HG02885 (cell line): ENCODE data around the gene PDIK1L.

ENCODE experiments used
- ATAC-seq: cut with Tn5 transposase; IDR thresholded peaks from one replicate; pipeline ENCODE4 v1.9.1; 2021; ENCODE audit warnings: mild to moderate bottlenecking; ENCODE audit not compliant: unreplicated experiment, poor library complexity

PDIK1L gene

DNA sequence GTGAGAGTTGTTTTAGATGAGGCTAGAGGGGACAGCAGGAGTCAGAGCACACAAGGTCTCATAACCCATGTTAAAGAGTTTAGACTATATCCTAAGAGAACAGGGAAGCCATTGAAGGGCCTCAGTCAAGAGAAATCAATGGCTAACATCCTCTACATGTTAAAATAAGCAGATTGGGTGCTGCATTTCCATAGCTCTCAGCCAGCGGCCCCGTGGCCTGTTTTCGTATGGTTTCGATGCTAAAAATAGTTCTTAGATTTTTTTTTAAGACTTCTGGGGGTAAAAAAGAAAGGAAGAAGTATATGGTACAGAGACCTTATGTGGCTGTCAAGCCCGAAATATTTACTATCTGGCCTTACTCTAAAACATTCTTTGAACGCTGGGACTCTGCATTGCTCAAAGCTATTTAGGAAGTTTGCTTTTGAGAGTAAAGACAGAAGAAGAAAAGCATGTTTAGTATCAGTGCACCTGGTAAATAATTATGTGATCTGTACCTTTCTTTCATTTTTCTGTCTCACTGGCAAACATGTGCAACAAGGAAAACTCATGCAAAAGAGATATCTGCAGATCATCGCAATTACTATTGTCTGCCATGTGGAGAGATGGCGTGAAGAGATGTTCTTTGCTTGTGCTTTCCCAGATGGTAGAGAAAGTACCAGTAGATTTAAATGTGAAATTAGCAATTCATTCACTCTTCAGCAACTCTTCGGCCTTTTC lies 8.4 kb downstream of the PDIK1L start:
- no peak for ATAC-seq

DNA sequence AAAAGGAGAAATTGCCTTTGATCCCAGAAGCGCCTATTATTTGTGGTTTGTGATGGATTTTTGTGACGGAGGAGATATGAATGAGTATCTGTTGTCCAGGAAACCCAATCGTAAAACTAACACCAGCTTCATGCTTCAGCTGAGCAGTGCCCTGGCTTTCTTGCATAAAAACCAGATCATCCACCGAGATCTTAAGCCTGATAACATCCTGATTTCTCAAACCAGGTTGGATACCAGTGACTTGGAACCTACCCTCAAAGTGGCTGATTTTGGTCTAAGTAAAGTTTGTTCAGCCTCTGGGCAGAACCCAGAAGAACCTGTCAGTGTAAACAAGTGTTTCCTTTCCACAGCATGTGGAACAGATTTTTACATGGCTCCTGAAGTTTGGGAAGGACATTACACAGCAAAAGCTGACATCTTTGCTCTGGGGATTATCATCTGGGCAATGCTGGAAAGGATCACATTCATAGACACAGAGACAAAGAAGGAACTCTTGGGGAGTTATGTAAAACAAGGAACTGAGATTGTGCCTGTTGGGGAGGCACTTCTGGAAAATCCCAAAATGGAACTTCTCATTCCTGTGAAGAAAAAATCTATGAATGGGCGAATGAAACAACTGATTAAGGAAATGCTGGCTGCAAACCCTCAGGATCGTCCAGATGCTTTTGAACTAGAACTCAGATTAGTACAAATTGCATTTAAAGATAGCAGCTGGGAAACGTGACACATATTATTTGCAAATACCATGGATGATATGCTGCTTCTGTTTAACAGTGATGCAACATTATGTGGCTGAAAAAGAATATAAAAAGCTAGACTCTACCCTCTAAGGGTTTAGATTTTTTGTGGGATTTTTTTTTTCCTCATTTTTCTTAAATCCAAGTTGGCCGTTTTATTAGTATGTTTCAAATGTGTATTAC lies 10.5 kb downstream of the PDIK1L start:
- ATAC-seq, result no peak

DNA sequence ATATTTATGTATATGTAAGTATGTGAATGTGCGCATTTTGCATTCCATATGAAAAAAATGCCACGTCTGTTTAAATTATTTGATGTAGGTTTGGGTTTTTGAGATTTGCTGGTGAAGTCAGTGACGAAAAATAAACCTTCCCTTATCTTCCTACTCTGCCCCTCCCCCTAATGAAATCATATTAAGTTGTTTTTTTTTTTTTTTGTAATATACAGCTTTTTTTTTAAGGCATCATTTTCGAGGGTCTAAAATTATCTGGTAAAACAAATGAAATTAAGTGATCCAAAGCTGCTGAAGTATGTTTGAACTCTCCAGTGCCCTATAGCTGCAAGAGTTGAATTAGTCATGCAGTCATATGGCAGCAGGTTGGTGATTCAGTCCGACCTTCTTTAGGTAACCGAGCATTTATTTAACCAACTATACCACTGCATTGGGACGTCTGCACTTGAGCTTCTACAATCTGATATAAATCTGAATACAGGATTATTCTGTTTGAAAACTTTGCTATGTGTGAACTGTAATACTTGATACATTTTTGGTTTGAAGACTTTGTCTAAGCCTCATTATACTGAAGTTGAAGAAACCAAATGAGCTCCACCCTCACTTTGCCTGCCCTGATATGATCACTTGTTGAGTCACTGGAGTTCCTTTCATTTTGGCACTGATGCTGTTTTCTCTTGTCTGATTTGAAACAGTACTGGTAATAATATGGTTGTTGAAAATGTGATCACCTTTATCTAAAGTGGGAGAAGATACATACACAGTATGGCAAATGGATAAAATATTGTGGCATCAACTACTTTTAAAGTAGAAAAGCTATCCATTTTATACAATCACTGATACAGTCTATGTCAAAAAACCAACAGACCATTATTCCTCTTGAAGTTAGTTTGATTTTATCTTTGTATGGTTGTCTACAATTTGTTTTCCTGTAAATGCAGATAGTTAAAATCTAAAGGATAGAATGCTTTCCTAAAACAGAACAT lies 11.7 kb downstream of the PDIK1L start:
- no peak for ATAC-seq

DNA sequence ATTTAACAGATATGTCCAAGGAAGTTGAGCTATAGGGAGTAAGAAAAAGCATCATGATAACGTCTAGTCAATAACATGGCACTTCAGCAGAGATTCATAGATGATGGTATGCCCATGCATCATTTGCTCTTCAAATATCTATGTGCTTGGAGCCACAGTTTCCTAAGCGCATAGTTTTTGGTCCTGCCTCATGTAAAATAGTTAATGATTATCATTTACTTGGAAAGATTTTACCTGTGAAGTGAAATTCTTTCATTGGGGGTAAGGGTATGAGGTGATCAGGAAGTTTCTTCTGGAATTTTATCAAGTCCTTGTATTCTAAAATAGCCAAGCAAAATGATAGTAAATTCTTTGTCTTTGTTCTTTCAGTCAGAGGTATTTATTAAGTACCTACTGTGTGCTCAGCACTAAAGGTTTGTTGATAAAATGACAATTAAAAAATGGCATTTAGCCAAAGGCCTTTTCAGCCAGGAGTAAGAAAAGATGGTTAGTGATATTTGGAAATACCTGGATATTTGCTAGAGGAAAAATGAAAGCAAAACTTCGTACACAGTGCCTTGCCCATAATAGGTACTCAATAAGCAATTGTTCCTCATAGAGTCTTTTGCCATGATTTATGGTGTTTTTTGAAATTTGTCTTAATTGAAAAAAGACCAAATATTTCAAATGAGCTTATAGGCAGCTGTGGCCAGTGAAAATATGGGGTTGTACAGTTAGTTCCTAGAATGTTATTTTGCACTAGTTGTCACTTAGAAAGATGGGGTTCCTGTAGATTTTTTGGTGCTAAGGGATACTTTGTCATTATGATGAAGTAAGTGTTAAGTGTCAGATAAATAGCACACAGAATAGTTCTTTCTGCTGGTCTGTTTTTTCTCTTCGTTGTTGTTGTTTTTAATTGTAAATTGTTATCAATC lies 13.1 kb downstream of the PDIK1L start:
- ATAC-seq, result no peak

DNA sequence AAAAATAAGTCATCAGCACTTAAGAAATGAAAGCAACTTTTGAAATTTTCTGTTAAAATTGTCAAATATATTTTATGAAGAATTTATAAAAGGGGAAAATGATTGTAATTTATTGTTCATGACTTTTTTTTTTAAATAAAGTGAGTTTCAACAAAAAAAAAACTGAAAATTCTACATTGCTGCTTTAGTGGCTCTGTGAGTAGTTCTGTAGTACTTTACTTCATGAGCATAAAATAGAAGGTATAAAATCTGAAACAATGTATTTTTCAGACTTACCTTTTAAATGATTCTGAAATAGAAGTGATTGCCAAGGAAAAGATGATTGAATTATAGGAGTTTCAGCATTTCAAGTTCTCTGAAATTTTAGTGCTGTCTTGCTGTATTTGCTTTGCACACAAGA lies 13.8 kb downstream of the PDIK1L start:
- ATAC-seq, result no peak

DNA sequence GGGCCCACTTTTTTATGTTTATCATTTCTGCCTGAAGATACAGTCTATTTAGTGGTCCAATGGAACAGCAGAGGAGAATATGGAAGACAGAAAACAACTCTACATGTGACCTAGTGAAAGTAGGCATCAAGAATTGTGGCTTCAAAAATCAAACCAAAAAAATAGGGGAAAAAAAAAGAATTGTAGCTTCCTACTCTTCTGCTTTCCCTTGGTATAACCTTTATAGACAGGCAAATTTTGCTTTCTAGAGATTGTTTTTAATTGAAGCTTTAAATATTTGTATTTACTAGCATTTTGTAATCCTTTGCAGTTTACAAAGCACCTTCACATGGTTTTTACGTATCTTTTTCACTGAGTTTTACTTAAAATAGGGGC lies 14.3 kb downstream of the PDIK1L start:
- ATAC-seq, result no peak

DNA sequence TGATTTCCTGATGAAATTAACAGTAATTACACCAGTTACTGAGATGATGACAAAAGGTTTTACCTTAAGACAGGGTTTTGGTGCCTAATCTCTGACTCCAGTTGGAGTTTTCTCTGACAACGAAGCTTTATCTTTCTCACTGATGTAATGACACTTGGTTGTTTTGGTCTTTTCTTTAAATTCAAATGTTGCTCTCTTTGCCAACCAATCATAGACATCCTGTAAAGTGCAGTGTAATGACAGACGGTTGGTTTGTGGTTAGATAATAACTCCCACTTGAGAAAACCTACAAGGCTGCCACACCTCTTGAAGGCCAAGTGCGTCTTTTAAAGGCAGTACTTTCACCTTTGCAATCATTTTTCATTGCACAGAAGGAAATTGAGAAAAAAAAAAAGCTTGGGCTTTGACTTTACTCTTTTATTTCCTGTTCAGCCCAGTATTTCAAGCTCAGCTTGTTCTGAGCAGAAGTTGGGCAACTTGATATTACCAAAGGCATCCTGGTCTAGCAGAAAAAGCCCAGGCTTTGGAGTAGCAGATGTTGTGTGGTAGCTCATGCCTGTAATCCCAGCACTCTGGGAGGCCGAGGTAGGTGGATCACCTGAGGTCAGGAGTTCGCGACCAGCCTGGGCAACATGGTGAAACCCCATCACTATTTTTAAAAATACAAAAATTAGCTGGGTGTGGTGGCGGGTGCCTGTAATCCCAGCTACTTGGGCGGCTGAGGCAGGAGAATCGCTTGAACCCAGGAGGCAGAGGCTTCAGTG lies 14.9 kb downstream of the PDIK1L start:
- peak; percentile 64 for ATAC-seq

DNA sequence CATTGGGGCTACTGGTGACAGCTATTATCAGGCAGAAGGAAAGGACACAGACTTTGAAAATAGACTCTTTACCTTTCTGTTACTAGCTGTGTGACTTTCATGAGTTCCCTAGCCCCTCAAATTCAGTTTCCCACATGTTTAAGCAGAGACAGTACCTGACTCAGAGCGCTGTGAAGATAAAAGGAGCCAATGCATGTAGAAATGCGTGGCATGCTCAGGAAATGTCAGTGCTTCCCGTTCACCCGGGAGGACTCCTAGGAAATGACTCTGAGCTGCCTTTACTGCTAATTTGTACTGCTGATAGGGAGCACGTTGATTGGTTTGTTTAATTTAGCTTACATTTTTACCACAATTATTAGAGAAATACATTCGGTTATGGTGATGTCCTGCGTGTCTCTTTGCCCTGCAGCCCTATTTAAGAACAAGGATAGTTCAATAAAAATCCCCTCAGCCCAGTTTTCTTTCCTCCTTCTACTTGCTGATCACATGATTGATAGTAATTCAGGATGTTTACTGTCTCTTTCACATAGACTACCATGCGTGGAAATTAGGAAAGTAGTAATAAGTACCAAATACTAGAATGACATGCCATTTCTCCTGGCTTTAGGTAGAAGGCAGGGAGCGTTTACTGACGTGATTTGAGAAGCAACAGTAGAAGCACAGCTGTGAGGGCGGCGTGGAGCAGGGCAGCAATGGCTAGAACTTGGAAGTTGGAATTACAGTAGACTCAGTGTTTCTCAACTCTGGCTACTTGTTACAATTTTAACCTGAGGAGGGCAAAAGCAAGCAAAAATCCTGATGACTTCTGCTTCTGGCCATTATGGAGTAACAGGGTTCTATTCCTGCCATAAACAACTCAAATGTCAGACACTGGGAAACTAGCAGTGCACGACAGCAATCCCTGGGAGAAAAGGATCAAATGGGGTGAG lies 15.9 kb downstream of the PDIK1L start:
- no peak for ATAC-seq

DNA sequence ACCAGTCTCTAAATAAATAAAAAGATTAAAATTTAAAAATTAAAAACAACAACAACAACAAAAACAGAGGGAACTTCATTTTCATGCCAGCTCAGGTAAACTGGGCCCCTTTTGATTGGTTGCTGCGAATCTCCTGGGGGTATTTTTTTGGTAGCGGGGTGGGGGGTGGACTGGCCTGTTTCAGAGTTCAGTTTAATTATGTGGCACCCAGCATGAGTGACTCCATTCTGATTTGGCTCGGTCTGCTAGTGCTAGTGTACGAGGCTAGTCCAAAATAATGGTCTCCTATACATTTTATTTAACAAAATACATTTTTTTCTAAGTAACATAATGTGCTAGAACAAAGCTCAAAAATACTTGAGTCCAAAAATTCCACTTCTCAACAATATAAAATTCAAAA lies 18.2 kb downstream of the PDIK1L start:
- ATAC-seq, result no peak

DNA sequence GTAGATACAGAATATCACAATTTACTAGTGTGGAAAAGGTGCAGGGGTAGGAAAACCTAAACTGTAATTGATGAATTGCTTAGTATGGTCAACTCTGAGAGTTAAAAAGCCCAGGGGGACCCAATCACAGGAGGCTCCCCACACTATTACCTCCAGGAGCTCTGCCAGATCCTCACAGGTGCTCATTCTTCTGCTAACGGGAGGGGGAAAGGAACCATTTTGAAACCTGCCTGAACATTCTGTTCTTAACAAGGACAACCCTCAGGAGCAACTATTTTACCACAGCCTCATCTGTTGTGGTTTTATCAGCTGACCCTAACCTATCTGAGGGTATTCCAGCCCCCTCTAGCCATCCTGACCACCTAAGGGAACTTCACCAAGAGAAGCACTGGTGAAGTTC lies 19.1 kb downstream of the PDIK1L start:
- ATAC-seq, result no peak

DNA sequence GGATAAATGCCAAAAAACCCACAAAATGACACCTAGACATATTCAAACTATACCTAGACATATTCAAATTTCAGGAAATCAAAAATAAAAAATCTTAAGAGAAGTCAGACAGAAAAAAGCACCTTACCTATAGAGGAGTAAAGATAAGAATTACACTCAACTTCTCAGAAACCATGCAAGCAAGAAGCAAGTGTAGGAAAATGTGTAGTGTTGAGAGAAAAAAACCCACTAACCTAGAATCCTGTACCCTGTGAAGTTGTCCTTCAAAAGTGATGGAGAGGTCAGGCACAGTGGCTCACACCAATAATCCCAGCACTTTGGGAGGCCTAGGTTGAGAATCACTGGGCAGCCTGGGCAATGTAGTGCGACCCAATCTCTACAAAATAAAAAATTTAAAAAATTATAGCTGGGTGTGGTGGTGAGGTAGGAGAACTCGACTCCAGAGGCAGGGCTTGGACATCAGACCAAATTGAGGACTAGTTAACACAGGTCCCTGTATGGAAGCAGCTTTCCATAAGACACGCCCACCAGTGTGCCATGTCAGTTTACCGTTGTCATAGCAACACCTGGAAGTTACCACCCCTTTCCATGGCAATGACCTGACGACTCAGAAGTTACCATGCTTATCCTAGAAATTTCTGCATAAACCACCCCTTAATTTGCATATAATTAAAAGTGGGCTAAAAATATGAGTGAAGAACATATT lies 20.7 kb downstream of the PDIK1L start:
- no peak for ATAC-seq

DNA sequence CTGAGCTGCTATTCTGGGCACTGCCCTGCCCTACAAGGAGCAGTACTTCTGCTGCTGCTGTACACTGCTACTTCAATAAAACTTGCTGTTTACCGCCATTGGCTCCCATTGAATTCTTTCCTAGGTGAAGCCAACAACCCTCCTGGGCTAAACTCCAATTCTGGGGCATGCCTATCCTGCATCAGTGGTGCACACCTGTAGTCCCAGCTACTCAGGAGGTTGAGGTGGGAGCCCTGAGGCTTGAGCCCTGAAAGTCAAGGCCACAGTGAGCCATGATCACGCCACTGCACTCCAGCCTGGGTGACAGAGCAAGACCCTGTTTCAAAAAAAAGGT lies 21.2 kb downstream of the PDIK1L start:
- ATAC-seq, result no peak

DNA sequence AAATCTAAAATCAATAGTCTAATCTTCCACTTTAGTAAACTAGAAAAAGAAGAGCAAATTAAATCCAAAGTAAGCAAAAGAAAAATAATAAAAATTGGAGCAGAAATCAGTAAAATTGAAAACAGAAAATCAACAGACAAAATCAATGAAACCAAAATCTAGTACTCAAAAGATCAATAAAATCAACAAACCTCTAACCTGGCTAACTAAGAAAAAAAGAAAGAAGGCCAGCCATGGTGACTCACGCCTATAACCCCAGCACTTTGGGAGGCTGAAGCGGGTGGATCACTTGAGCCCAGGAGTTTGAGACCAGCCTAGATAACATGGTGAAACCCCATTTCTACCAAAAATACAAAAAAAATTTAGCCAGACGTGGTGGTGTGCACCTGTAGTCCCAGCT lies 22.8 kb downstream of the PDIK1L start:
- no peak for ATAC-seq

DNA sequence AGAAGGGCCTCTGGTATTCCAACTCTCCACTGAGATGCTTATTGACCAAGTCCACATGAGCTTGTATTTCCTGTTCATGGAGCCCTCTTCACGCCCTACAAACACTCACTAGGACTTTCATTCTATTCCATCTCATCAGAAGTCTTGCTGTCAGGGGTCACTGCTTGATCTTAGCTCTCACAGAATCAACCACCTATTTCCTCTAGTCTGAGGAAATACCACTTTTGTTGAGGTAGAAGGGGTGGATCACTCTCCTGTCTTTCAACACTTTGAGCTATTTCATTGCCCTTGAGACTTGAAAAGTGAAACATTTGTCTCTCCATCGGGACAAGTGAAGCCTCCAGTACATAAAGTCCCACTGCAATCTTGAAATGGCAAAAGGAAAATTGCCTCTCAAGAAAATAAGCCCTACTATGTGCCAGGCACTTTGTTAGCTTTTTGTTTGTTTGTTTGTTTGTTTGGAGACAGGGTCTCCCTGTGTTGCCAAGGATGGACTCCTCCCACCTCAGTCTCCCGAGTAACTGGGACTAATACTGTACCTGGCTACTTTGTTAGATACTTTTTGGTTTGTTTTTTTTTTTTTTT lies 27.4 kb downstream of the PDIK1L start:
- ATAC-seq, result no peak

DNA sequence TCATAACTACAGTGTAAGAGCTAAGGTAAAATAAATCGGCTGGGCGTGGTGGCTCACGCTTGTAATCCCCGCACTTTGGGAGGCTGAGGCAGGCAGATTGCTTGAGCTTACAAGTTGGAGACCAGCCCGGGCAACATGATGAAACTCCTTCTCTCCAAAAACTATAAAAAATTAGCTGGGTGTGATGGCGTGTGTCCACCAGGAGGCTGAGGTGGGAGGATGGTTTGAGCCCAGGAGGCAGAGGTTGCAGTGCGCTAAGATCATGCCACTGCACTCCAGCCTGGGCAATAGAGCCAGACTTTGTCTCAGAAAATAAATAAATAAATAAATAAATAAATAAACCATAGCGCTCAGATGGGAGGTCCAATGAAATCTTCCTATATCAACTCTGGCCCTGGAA lies 30.5 kb downstream of the PDIK1L start:
- ATAC-seq, result no peak

DNA sequence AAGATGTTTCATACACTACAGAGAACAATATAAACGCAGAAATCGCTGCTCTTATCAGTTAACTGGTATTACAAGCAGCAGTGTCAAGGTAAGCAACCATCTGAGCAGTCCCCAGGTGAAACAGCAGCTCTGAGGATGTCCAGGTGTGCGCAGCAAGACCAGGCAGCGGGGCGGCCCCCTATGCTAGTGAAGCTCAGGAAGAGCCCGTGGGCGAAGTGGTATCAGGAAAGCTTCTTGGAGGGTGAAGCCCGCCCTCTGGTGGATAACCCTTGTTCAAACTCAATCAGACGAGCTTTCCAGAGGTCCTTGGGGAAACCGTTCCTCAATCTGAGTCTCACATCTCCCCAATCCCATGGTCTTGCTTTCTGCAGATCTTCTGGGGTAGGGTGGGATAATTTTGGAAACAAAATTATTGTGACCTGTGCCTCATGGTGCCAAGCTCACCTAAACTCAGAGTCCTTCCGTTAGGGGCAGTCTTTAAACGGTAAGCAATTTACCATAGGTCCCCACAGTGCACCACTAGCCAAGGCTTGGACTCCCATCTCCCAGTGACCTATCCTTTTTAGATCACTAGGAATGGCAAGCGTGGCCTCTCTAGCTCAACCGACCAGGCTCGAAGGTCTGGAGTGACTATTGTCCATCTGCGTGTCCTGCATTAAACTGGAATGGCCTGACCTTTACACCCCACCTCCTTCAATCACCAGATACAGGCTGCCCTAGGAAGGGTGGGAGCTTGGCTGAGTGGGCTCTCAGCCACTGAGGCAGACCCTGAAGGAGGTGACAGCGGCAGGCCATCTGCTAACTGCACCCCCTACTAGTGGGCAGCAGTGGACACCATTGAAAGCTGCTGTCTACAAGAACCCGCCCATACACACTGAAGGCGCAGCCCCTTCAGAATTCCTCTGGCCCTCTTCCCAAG lies 33.7 kb downstream of the PDIK1L start:
- ATAC-seq, result peak; percentile 50
